Esophagus muscularis mucosa (tissue), 4 donors: ENCODE data around the gene C10orf88. TPM values are rescaled to one million over a fixed set of nuclear protein-coding genes. Genes with fewer than 3 reads are reported as not detected.

Experiments used
- DNase-seq: peaks from one replicate; pipeline ENCODE4 v3.0.0-alpha.2; 2017; ENCODE audit errors: extremely low spot score
- H3K27ac ChIP-seq, 4 donors: fragments of 200-600 bp; sonication (generic); replicated peaks in 1 of 4; 1 replicate in 3 of 4; 2 replicates in 1 of 4; pipeline ENCODE4 v1.5.1; 2016 to 2019; ENCODE audit warnings: mild to moderate bottlenecking in 1 of 4
- H3K27me3 ChIP-seq, 4 donors: fragments of 200-600 bp; sonication (generic); one replicate each; pipeline versions ENCODE4 v1.5.1 to v1.6.0; 2016 to 2019
- H3K36me3 ChIP-seq, 4 donors: fragments of 200-600 bp; sonication (generic); one replicate each; pipeline ENCODE4 v1.5.1; 2016 to 2019
- H3K4me1 ChIP-seq, 4 donors: fragments of 200-600 bp; sonication (generic); one replicate each; pipeline ENCODE4 v1.5.1; 2016 to 2019
- H3K4me3 ChIP-seq, 4 donors: fragments of 200-600 bp; sonication (generic); 1 replicate in 2 of 4; 2 replicates in 2 of 4; pipeline ENCODE4 v1.5.1; 2016 to 2019; ENCODE audit warnings: mild to moderate bottlenecking in 4 of 4, moderate library complexity in 1 of 4
- H3K9me3 ChIP-seq, 4 donors: fragments of 200-600 bp; sonication (generic); 1 replicate in 3 of 4; 2 replicates in 1 of 4; pipeline ENCODE4 v1.5.1; 2016 to 2019
- EP300 ChIP-seq: sonication (generic); formaldehyde crosslinking; IDR thresholded peaks from one replicate; pipeline ENCODE4 v1.6.1; 2017; ENCODE audit warnings: antibody characterized with exemption
- POLR2A ChIP-seq: fragments of 450-650 bp; IDR thresholded peaks from one replicate; pipeline ENCODE4 v1.6.1; 2017; ENCODE audit warnings: antibody characterized with exemption, moderate library complexity, mild to moderate bottlenecking, low read depth
- POLR2AphosphoS5 ChIP-seq, 2 donors: sonication (generic); formaldehyde crosslinking; IDR thresholded peaks; one replicate each; pipeline ENCODE4 v1.6.1; 2017; ENCODE audit warnings: antibody characterized with exemption in 2 of 2
- WGBS: methylation state at CpG from one replicate; pipeline ENCODE4 v1.1.5; 2018; 5-methylcytosine and 5-hydroxymethylcytosine counted together
- intact Hi-C: fragments of 100-400 bp; cut with DNase I; formaldehyde crosslinking; loops from one replicate; pipeline ENCODE4 v1.15.1; 2023
- total RNA-seq, 4 donors: library from RNA; depleted of rRNA; stranded (reverse); fragments of >200 nt; gene quantifications; one replicate each; pipeline versions ENCODE4 v1.1.0 to v1.2.1, GENCODE V29; 2016
- TF ChIP-seq, protein P1 (sequence below), 3 experiments: fragments of 200-600 bp in 2 of 3; fragments of 450-650 bp in 1 of 3; sonication (generic) in 2 of 3; IDR thresholded peaks; one replicate each; pipeline ENCODE4 v1.5.1; 2017 to 2019; ENCODE audit warnings: antibody characterized with exemption in 3 of 3, mild to moderate bottlenecking in 2 of 3, moderate library complexity in 1 of 3

The C10orf88 gene
- total RNA-seq, 4 donors from 2014 or later: 5.5 to 7.3 (median 5.9) TPM

DNA sequence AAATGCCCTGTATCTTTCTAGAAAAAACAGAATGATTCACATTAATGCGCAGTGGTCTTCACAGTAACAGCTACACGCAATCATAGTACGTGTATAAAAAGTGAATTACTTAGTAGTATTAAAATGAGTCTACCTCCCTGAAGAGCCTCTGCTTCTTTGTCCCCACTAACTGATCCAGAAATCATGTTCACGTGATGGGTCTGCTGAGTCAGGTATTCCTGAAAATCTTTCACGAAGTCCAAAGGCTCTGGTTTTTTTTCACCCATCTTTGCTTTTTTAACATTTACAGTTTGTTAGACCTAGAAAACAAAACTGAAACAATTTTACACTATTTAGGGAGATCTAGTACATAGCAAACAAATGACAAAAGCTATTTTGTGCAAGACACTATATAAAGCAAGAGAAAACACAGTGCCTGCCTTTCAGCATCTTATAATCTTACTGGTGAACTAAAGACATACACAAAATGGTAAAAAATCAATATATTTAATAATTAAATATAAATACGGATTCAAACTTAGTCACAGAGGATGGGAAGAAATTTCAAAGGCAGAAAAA lies 44.4 kb upstream of the C10orf88 start:
- no peak for DNase-seq
- no peak overlapping the region for H3K27ac ChIP-seq
- intact Hi-C loops: no loop called here
- no peaks in the 10 kb centered on the region for H3K9me3 ChIP-seq
- no peaks in the 10 kb centered on the region for H3K27me3 ChIP-seq
- H3K4me1 ChIP-seq: peaks cover 5 to 18% (median 8%) of the 10 kb centered on the region in 4 donors
- H3K4me3 ChIP-seq: no peak overlapping the region
- no peak for TF ChIP-seq EP300
- TF ChIP-seq, protein P1, sequence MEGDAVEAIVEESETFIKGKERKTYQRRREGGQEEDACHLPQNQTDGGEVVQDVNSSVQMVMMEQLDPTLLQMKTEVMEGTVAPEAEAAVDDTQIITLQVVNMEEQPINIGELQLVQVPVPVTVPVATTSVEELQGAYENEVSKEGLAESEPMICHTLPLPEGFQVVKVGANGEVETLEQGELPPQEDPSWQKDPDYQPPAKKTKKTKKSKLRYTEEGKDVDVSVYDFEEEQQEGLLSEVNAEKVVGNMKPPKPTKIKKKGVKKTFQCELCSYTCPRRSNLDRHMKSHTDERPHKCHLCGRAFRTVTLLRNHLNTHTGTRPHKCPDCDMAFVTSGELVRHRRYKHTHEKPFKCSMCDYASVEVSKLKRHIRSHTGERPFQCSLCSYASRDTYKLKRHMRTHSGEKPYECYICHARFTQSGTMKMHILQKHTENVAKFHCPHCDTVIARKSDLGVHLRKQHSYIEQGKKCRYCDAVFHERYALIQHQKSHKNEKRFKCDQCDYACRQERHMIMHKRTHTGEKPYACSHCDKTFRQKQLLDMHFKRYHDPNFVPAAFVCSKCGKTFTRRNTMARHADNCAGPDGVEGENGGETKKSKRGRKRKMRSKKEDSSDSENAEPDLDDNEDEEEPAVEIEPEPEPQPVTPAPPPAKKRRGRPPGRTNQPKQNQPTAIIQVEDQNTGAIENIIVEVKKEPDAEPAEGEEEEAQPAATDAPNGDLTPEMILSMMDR (IDR thresholded peaks at IDR 0.05): no peak
- TF ChIP-seq POLR2A: no peak
- no peak for TF ChIP-seq POLR2AphosphoS5 (IDR thresholded peaks at IDR 0.05)
- 91% methylated on average over 6 of the region's 6 CpGs for WGBS
- H3K36me3 ChIP-seq: peaks cover 22 to 48% (median 40%) of the 10 kb centered on the region in 4 donors

DNA sequence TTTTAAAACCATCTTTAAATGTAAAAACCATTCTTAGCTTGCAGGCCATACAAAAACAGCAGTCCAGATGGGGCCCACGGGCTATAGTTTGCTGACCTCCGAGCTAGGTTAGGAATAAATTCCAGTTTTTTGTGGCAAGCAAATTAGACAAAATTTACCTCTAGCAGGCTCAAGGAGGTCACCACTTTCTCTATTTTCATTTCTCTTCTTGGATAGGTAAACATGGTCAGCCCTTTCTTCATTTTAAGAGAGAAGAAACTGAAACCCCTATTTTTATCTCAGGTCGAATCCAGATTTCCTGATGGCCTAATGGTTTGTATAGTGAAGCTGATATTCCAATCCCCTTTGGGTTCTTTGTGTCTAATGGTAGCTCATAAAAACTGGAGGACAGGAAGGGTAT lies 43.8 kb upstream of the C10orf88 start:
- H3K27me3 ChIP-seq: no peaks in the 10 kb centered on the region

DNA sequence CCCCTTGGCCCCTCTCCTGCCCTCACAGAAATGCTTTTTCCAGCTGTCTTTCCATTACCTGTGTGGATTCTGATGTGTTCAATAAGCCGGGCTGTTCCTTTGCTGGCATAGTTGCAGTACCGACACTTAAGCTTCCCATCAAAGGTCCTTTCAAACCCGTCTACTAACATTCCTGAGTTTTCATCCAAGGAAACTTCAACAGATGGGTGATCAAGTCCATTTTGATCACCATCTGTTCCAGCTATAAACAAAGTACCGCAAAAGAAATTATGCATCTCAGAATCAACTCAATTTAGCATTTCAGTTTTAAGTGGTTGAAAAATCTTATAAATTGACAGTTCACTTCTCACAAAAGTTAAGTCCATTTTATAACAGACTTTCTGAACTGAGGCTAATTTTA lies 41.9 kb upstream of the C10orf88 start:
- Histone ChIP-seq H3K27ac (no peak overlapping the region), H3K9me3 (no peaks in the 10 kb centered on the region), H3K27me3 (no peaks in the 10 kb centered on the region), H3K4me1 (peaks cover 5 to 18% (median 6%) of the 10 kb centered on the region in 4 donors), H3K36me3 (peaks cover 22 to 68% (median 51%) of the 10 kb centered on the region in 4 donors), H3K4me3 (no peak overlapping the region)
- intact Hi-C loops: no loop called here
- no peak for TF ChIP-seq POLR2A
- TF ChIP-seq, protein P1 (IDR thresholded peaks at IDR 0.05): no peak
- TF ChIP-seq EP300: no peak
- no peak for TF ChIP-seq POLR2AphosphoS5 (IDR thresholded peaks at IDR 0.05)
- no peak for DNase-seq
- WGBS: 47% methylated on average over 4 of the region's 4 CpGs

More for the DNA sequence above, 43.8 kb upstream of the C10orf88 start:
- 93% methylated on average over 3 of the region's 3 CpGs for WGBS
- intact Hi-C loops: no loop called here
- Histone ChIP-seq H3K27ac (no peak overlapping the region), H3K36me3 (peaks cover 22 to 52% (median 42%) of the 10 kb centered on the region in 4 donors), H3K9me3 (no peaks in the 10 kb centered on the region), H3K4me1 (peaks cover 5 to 18% (median 6%) of the 10 kb centered on the region in 4 donors), H3K4me3 (no peak overlapping the region)
- DNase-seq: no peak
- TF ChIP-seq EP300 (no peak), POLR2A (no peak), POLR2AphosphoS5 (IDR thresholded peaks at IDR 0.05) (no peak)
- TF ChIP-seq, protein P1 (IDR thresholded peaks at IDR 0.05): no peak

DNA sequence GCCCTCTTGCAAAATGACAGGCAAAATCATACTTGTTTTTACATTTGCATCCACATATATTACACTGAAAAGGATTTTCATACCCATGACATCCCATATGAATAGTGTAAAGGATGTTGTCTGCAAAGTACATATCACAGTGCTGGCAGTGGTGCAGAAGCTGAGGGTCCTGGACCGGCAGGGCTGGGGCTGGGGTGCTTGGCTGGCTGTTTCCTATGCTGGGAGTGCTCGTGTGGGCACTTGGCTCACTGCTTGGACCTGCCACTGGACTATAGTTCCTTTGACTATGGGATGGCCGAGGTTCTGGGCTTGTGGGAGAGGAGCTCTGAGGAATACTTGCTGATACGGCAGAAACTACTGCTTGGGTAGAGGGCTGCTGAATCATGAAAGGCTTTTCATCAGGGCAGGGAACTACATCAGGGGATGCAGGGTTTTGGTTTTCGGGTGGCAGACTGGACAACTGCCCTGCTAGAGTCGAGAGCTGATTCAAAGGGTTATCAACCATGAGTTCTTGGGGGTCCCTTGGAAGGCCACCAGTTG lies 39.8 kb upstream of the C10orf88 start:
- WGBS: 87% methylated on average over 6 of the region's 6 CpGs
- peaks cover 22 to 72% (median 51%) of the 10 kb centered on the region in 4 donors for H3K36me3 ChIP-seq
- intact Hi-C loops: no loop called here
- no peak overlapping the region for H3K4me3 ChIP-seq
- H3K9me3 ChIP-seq: no peaks in the 10 kb centered on the region
- no peak overlapping the region for H3K27ac ChIP-seq
- DNase-seq: no peak
- TF ChIP-seq POLR2AphosphoS5 (IDR thresholded peaks at IDR 0.05) (no peak), POLR2A (no peak), EP300 (no peak)
- TF ChIP-seq, protein P1 (IDR thresholded peaks at IDR 0.05): no peak
- no peaks in the 10 kb centered on the region for H3K27me3 ChIP-seq
- H3K4me1 ChIP-seq: peaks cover 0 to 5% (median 0%) of the 10 kb centered on the region in 4 donors
